HL-60 (cell line): Measurements from ENCODE around the gene TRPV3.

Source experiments
- CTCF ChIP-seq: IDR thresholded peaks from one replicate; pipeline ENCODE4 v1.5.1; 2011; ENCODE audit warnings: low read length, control low read depth, inconsistent platforms; ENCODE audit not compliant: insufficient read depth
- GABPA ChIP-seq: IDR thresholded peaks from 2 replicates; pipeline ENCODE4 v1.6.1; 2012; ENCODE audit warnings: low read depth
- POLR2AphosphoS5 ChIP-seq: IDR thresholded peaks from 2 replicates; pipeline ENCODE4 v1.6.1; 2012; ENCODE audit warnings: low read depth
- REST ChIP-seq: IDR thresholded peaks from 2 replicates; pipeline ENCODE4 v1.6.1; 2012; ENCODE audit warnings: low read depth; ENCODE audit not compliant: insufficient replicate concordance
- SPI1 ChIP-seq: IDR thresholded peaks from 2 replicates; pipeline ENCODE4 v1.6.1; 2012; ENCODE audit warnings: low read depth, mild to moderate bottlenecking, borderline replicate concordance

- TF ChIP-seq POLR2AphosphoS5 (no peak), CTCF (no peak), REST (no peak), SPI1 (no peak), GABPA (no peak)
These were observed 85.5 kb downstream of the TRPV3 start for GRCh38 chr17:3472137-3472536.
